Heart right ventricle (tissue), 16 donors: ENCODE measurements around the gene TPSB2. TPM values are rescaled to one million over a fixed set of nuclear protein-coding genes. Genes with fewer than 3 reads are reported as not detected.

Experiments used
- ATAC-seq, 8 donors: fragments of 200-7000 bp; cut with Tn5 transposase; one replicate each; pipeline ENCODE4 v1.9.1; 2020; ENCODE audit warnings: mild to moderate bottlenecking in 8 of 8, moderate library complexity in 8 of 8, moderate number of reproducible peaks in 1 of 8
- DNase-seq, 2 donors: peaks; one replicate each; pipeline ENCODE4 v3.0.0-alpha.2; 2020
- H3K27ac ChIP-seq, 10 donors: fragments of 200-600 bp; sonication (generic) in 2 of 10; one replicate each; pipeline versions ENCODE4 v1.5.0 to v1.8.0; 2020 to 2022; ENCODE audit warnings: mild to moderate bottlenecking in 3 of 10
- H3K27me3 ChIP-seq, 7 donors: fragments of 200-600 bp; one replicate each; pipeline ENCODE4 v1.8.0; 2021 to 2022; ENCODE audit warnings: mild to moderate bottlenecking in 2 of 7
- H3K36me3 ChIP-seq, 9 donors: fragments of 200-600 bp; sonication (generic) in 1 of 9; one replicate each; pipeline versions ENCODE4 v1.5.0 to v1.8.0; 2020 to 2022; ENCODE audit warnings: mild to moderate bottlenecking in 2 of 9
- H3K4me1 ChIP-seq, 9 donors: fragments of 200-600 bp; sonication (generic) in 1 of 9; one replicate each; pipeline versions ENCODE4 v1.5.0 to v1.8.0; 2020 to 2022; ENCODE audit warnings: mild to moderate bottlenecking in 4 of 9
- H3K4me3 ChIP-seq, 10 donors: fragments of 200-600 bp; sonication (generic) in 2 of 10; one replicate each; pipeline versions ENCODE4 v1.5.0 to v1.8.0; 2020 to 2022; ENCODE audit warnings: mild to moderate bottlenecking in 7 of 10, moderate library complexity in 2 of 10
- H3K9me3 ChIP-seq, 11 donors: fragments of 200-600 bp in 10 of 11; sonication (generic) in 2 of 11; one replicate each; pipeline versions ENCODE4 v1.5.0 to v1.8.0; 2013 to 2022; ENCODE audit warnings: mild to moderate bottlenecking in 2 of 11, control low read depth in 1 of 11, moderate library complexity in 1 of 11
- CTCF ChIP-seq, 9 donors: fragments of 200-600 bp; sonication (generic) in 2 of 9; IDR thresholded peaks; one replicate each; pipeline versions ENCODE4 v1.5.0 to v1.8.0; 2021 to 2022; ENCODE audit warnings: antibody characterized with exemption in 9 of 9, mild to moderate bottlenecking in 5 of 9, moderate library complexity in 1 of 9
- WGBS, 2 donors: extraction: QIAGEN DNeasy Blood & Tissue Kit; methylation state at CpG; one replicate each; pipeline ENCODE4 v1.1.7; 2013; ENCODE audit warnings: inconsistent platforms in 1 of 2; 5-methylcytosine and 5-hydroxymethylcytosine counted together
- intact Hi-C, 10 donors: fragments of 100-400 bp; cut with DNase I; formaldehyde crosslinking; loops; one replicate each; pipeline versions ENCODE4 v1.11.1 to v1.14.2; 2022
- polyA plus RNA-seq, 2 donors: library from polyadenylated mRNA; stranded (reverse); fragments of 200-250 nt; gene quantifications; one replicate each; pipeline ENCODE4 v1.2.3, GENCODE V29; 2013
- total RNA-seq, 10 donors: library from RNA; stranded (reverse); fragmentation: NEBNext Ultra II Directional in 3 of 10; extraction: Animal tissue kit (Norgen Biotek cat#: 25700) in 3 of 10; gene quantifications; one replicate each; pipeline versions ENCODE4 v1.2.1 to v1.2.4, GENCODE V29; 2021 to 2023
- donor health status: Arrhythmogenic right ventricular cardiomyopathy.
- donor health status: ischemic (EF 13 %, LVEDD 7.1; RV severe dilation, severe dysfunction).
- donor health status: healthy with polysubstance abuse.
- donor health status: DM: no; HTN: yes; CAD: no.
- donor health status: DM: no; HTN: no; CAD: no.
- donor health status: ischemic (EF 25% LVEDD 6.9; RV normal size, moderate dysfunction).
- donor health status: ischemic (EF 25% LVEDD 5.7; RV mildly dilated, moderate dysfunction).
- donor health status: healthy.
- donor health status: DM: yes; HTN: yes; CAD: no.
- donor health status: Ischemic cardiomyopathy.
- donor health status: ischemic (EF 35%, LVEDD 5.7; RV mildly dilated, moderate dysfunction).
- donor health status: nonischemic (EF 11% LVEDD 7.7; RV severe dilation, severe dysfunction).
- donor health status: DM: yes; HTN: yes; CAD: no.
- donor health status: PGD.
- donor health status: ischemic (EF 29% LVEDD 5.4; RV normal size, mild dysfunction).
- donor health status: nonischemic (EF 23%, LVEDD 6.1; RV moderate dilation, normal function).

The TPSB2 gene
- total and polyA plus RNA-seq, 12 donors = 0.33 to 6.4 (median 1.9) TPM

GRCh38 chr16:1218061-1218929 is 11.7 kb downstream of the TPSB2 start:
- H3K9me3 ChIP-seq = no peaks in the 10 kb centered on the region
- intact Hi-C loops = no loop called here
- no peaks in the 10 kb centered on the region for H3K27me3 ChIP-seq
- 87 to 89% methylated on average over 49 of the region's 49 CpGs for WGBS, 2 donors
- no peaks in the 10 kb centered on the region for H3K36me3 ChIP-seq
- ATAC-seq (no peak), DNase-seq (no peak)
- H3K4me3 ChIP-seq = no peak overlapping the region
- no peak for TF ChIP-seq CTCF (IDR thresholded peaks at IDR 0.05)
- no peaks in the 10 kb centered on the region for H3K4me1 ChIP-seq
- no peak overlapping the region for H3K27ac ChIP-seq

- DNase-seq = no peak
- intact Hi-C loops = no loop called here
- no peaks in the 10 kb centered on the region for H3K4me1 ChIP-seq
- H3K9me3 ChIP-seq = no peaks in the 10 kb centered on the region
- no peak overlapping the region for H3K4me3 ChIP-seq
- H3K27me3 ChIP-seq = no peaks in the 10 kb centered on the region
- no peak for ATAC-seq
- no peak for TF ChIP-seq CTCF (IDR thresholded peaks at IDR 0.05)
- WGBS, 2 donors = 90% methylated on average over 24 of the region's 24 CpGs
- no peak overlapping the region for H3K27ac ChIP-seq
- H3K36me3 ChIP-seq = no peaks in the 10 kb centered on the region
Measured at GRCh38 chr16:1217526-1217925, 12.5 kb downstream of the TPSB2 start.

GRCh38 chr16:1216681-1217400 is 13.1 kb downstream of the TPSB2 start:
- no peak for TF ChIP-seq CTCF (IDR thresholded peaks at IDR 0.05)
- Histone ChIP-seq H3K4me1 (no peaks in the 10 kb centered on the region), H3K36me3 (no peaks in the 10 kb centered on the region), H3K4me3 (no peak overlapping the region), H3K27me3 (no peaks in the 10 kb centered on the region), H3K9me3 (no peaks in the 10 kb centered on the region), H3K27ac (no peak overlapping the region)
- WGBS, 2 donors = 88 to 90% methylated on average over 31 to 32 of the region's 32 CpGs
- DNase-seq (no peak), ATAC-seq (no peak)
- intact Hi-C loops = no loop called here

GRCh38 chr16:1216296-1216619 is 13.7 kb downstream of the TPSB2 start:
- Histone ChIP-seq H3K9me3 (no peaks in the 10 kb centered on the region), H3K4me3 (no peak overlapping the region), H3K36me3 (no peaks in the 10 kb centered on the region), H3K27me3 (no peaks in the 10 kb centered on the region), H3K27ac (no peak overlapping the region), H3K4me1 (no peaks in the 10 kb centered on the region)
- ATAC-seq (no peak), DNase-seq (no peak)
- TF ChIP-seq CTCF (IDR thresholded peaks at IDR 0.05) = no peak
- intact Hi-C loops = no loop called here
- WGBS, 2 donors = 84 to 88% methylated on average over 12 of the region's 12 CpGs
